Stomach (tissue), 9 donors: Measurements from ENCODE around the gene SLC5A10. TPM values are rescaled to one million over a fixed set of nuclear protein-coding genes. Genes with fewer than 3 reads are reported as not detected.
"Not testable (repeated sequence)": the region's sequence is repeated elsewhere in the genome, so short reads cannot be mapped to it uniquely, and the experiment has no call there.

Source experiments
- DNase-seq, 2 donors: peaks; one replicate each; pipeline versions ENCODE4 v3.0.0 to v3.0.0-alpha.2; 2013 to 2019
- H3K27ac ChIP-seq, 5 donors: fragments of 200-600 bp in 4 of 5; sonication (generic) in 4 of 5; one replicate each; pipeline ENCODE4 v1.5.1; 2013 to 2019; ENCODE audit warnings: mild to moderate bottlenecking in 1 of 5, moderate library complexity in 1 of 5
- H3K27me3 ChIP-seq, 3 donors: fragments of 200-600 bp; sonication (generic); one replicate each; pipeline ENCODE4 v1.5.1; 2017 to 2019; ENCODE audit warnings: mixed run types in 1 of 3
- H3K36me3 ChIP-seq, 4 donors: fragments of 200-600 bp; sonication (generic); 1 replicate in 3 of 4; 2 replicates in 1 of 4; pipeline ENCODE4 v1.5.1; 2016 to 2019
- H3K4me1 ChIP-seq, 4 donors: fragments of 200-600 bp; sonication (generic); one replicate each; pipeline ENCODE4 v1.5.1; 2016 to 2019
- H3K4me3 ChIP-seq, 4 donors: fragments of 200-600 bp; sonication (generic) in 3 of 4; one replicate each; pipeline ENCODE4 v1.5.1; 2016 to 2019; ENCODE audit warnings: mild to moderate bottlenecking in 1 of 4
- H3K9me3 ChIP-seq, 4 donors: fragments of 200-600 bp; sonication (generic); one replicate each; pipeline ENCODE4 v1.5.1; 2016 to 2019
- CTCF ChIP-seq, 7 experiments: fragments of 450-650 bp in 4 of 7; fragments of 200-600 bp in 3 of 7; sonication (generic) in 3 of 7; IDR thresholded peaks; one replicate each; pipeline ENCODE4 v1.5.1; 2016 to 2019; ENCODE audit warnings: antibody characterized with exemption in 7 of 7, control low read depth in 2 of 7, mild to moderate bottlenecking in 1 of 7
- EP300 ChIP-seq: sonication (generic); formaldehyde crosslinking; IDR thresholded peaks from one replicate; pipeline ENCODE4 v1.6.1; 2017; ENCODE audit warnings: antibody characterized with exemption
- POLR2A ChIP-seq, 4 donors: fragments of 450-650 bp; IDR thresholded peaks; one replicate each; pipeline ENCODE4 v1.6.1; 2016; ENCODE audit warnings: antibody characterized with exemption in 4 of 4, control low read depth in 2 of 4, mild to moderate bottlenecking in 1 of 4, moderate library complexity in 1 of 4
- POLR2AphosphoS5 ChIP-seq, 3 donors: sonication (generic); formaldehyde crosslinking; IDR thresholded peaks; one replicate each; pipeline ENCODE4 v1.6.1; 2016; ENCODE audit warnings: antibody characterized with exemption in 3 of 3
- WGBS, 5 donors: extraction: QIAGEN DNeasy Blood & Tissue Kit in 3 of 5; methylation state at CpG; one replicate each; pipeline versions ENCODE4 v1.1.5 to v1.1.7; 2013 to 2018; 5-methylcytosine and 5-hydroxymethylcytosine counted together
- intact Hi-C: fragments of 100-400 bp; cut with DNase I; formaldehyde crosslinking; loops from one replicate; pipeline ENCODE4 v1.15.1; 2023; ENCODE audit warnings: low total_unique reads
- polyA plus RNA-seq, 3 donors: library from polyadenylated mRNA; stranded (reverse); fragments of 200-250 nt; gene quantifications; one replicate each; pipeline ENCODE4 v1.2.3, GENCODE V29; 2013
- total RNA-seq, 5 donors: library from RNA; depleted of rRNA; stranded (reverse); fragments of >200 nt; gene quantifications; one replicate each; pipeline versions ENCODE4 v1.1.0 to v1.2.3, GENCODE V29; 2014 to 2016
- donor health status: healthy with polysubstance abuse.
- donor health status: Bipolar disorder and iron deficiency.
- donor health status: healthy.

The SLC5A10 gene
- total and polyA plus RNA-seq, 8 donors: 0.06 to 0.46 (median 0.13) TPM; not detected in 5

GRCh38 chr17:18954321-18954720, 2.4 kb downstream of the SLC5A10 start:
- no peak overlapping the region for H3K4me3 ChIP-seq
- TF ChIP-seq EP300 (no peak), POLR2AphosphoS5 (IDR thresholded peaks at IDR 0.05) (no peak), POLR2A (IDR thresholded peaks at IDR 0.05) (no peak), CTCF (IDR thresholded peaks at IDR 0.05) (no peak)
- H3K36me3 ChIP-seq: no peaks in the 10 kb centered on the region
- WGBS, 5 donors: 78 to 96% (median 91%) methylated on average over 3 of the region's 3 CpGs
- H3K9me3 ChIP-seq: no peaks in the 10 kb centered on the region
- peak in 1 of 2 donors; percentile 3 for DNase-seq
- H3K4me1 ChIP-seq: peaks cover 0 to 6% (median 0%) of the 10 kb centered on the region in 4 donors
- peaks cover 0 to 8% (median 0%) of the 10 kb centered on the region in 3 donors for H3K27me3 ChIP-seq
- intact Hi-C loops: no loop called here
- H3K27ac ChIP-seq: no peak overlapping the region

GRCh38 chr17:18955009-18955408, 3.0 kb downstream of the SLC5A10 start:
- no peak for TF ChIP-seq POLR2AphosphoS5 (IDR thresholded peaks at IDR 0.05)
- TF ChIP-seq EP300: no peak
- no peak for TF ChIP-seq CTCF (IDR thresholded peaks at IDR 0.05)
- no peak for TF ChIP-seq POLR2A (IDR thresholded peaks at IDR 0.05)
- Histone ChIP-seq H3K4me1 (peaks cover 0 to 6% (median 0%) of the 10 kb centered on the region in 4 donors), H3K27ac (no peak overlapping the region), H3K9me3 (no peaks in the 10 kb centered on the region), H3K36me3 (no peaks in the 10 kb centered on the region), H3K4me3 (no peak overlapping the region), H3K27me3 (peaks cover 0 to 3% (median 0%) of the 10 kb centered on the region in 3 donors)
- intact Hi-C loops: no loop called here
- no peak for DNase-seq
- WGBS, 5 donors: 91 to 98% (median 97%) methylated on average over 6 of the region's 6 CpGs

- H3K27ac ChIP-seq, H3K9me3 ChIP-seq, H3K4me1 ChIP-seq, intact Hi-C loops, DNase-seq, H3K36me3 ChIP-seq, H3K4me3 ChIP-seq, H3K27me3 ChIP-seq: not testable (repeated sequence)
- 91 to 100% (median 98%) methylated on average over 6 of the region's 6 CpGs for WGBS, 5 donors
Observed at GRCh38 chr17:18956021-18956420, 4.1 kb downstream of the SLC5A10 start.

- H3K27me3 ChIP-seq: no peaks in the 10 kb centered on the region
- H3K4me1 ChIP-seq: peaks cover 0 to 3% (median 0%) of the 10 kb centered on the region in 4 donors
- no peaks in the 10 kb centered on the region for H3K36me3 ChIP-seq
- TF ChIP-seq CTCF (IDR thresholded peaks at IDR 0.05): no peak
- no peak for TF ChIP-seq POLR2AphosphoS5 (IDR thresholded peaks at IDR 0.05)
- no peak for TF ChIP-seq EP300
- TF ChIP-seq POLR2A (IDR thresholded peaks at IDR 0.05): no peak
- no peak overlapping the region for H3K27ac ChIP-seq
- no peak for DNase-seq
- no peaks in the 10 kb centered on the region for H3K9me3 ChIP-seq
- no peak overlapping the region for H3K4me3 ChIP-seq
- 85 to 96% (median 92%) methylated on average over 3 of the region's 3 CpGs for WGBS, 5 donors
- intact Hi-C loops: no loop called here
Observed at GRCh38 chr17:18956581-18956980, 4.6 kb downstream of the SLC5A10 start.

GRCh38 chr17:18957831-18958230, 5.9 kb downstream of the SLC5A10 start:
- no peaks in the 10 kb centered on the region for H3K36me3 ChIP-seq
- H3K27ac ChIP-seq: no peak overlapping the region
- H3K4me1 ChIP-seq: peaks cover 0 to 3% (median 0%) of the 10 kb centered on the region in 4 donors
- DNase-seq: no peak
- H3K9me3 ChIP-seq: no peaks in the 10 kb centered on the region
- no peak overlapping the region for H3K4me3 ChIP-seq
- TF ChIP-seq EP300 (no peak), POLR2A (IDR thresholded peaks at IDR 0.05) (no peak), POLR2AphosphoS5 (IDR thresholded peaks at IDR 0.05) (no peak), CTCF (IDR thresholded peaks at IDR 0.05) (no peak)
- intact Hi-C loops: no loop called here
- no peaks in the 10 kb centered on the region for H3K27me3 ChIP-seq
- 84 to 92% (median 87%) methylated on average over 4 of the region's 4 CpGs for WGBS, 5 donors
